HepG2 (cell line): ENCODE results near the gene ADCY6. TPM values are rescaled to one million over a fixed set of nuclear protein-coding genes. Genes with fewer than 3 reads are reported as not detected.
A peak's percentile ranks its signal among the peaks of the same experiment; 100 is the strongest.

Experiments
- HIC2 ChIP-seq: sonication (generic); formaldehyde crosslinking; IDR thresholded peaks from 2 replicates; pipeline ENCODE4 v1.9.0; 2022; ENCODE audit warnings: low read depth, missing genetic modification reagents
- IKZF5 ChIP-seq: IDR thresholded peaks from 2 replicates; pipeline ENCODE4 v1.6.1; 2018; ENCODE audit warnings: missing genetic modification reagents, mild to moderate bottlenecking, missing compliant biosample characterization
- KLF13 ChIP-seq: sonication (generic); formaldehyde crosslinking; IDR thresholded peaks from 2 replicates; pipeline ENCODE4 v1.4.0; 2020; ENCODE audit warnings: mild to moderate bottlenecking, missing genetic modification reagents
- MIER2 ChIP-seq: IDR thresholded peaks from 2 replicates; pipeline ENCODE4 v1.6.1; 2016; ENCODE audit warnings: missing biosample characterization, missing genetic modification reagents
- PAWR ChIP-seq: sonication (generic); formaldehyde crosslinking; IDR thresholded peaks from 2 replicates; pipeline ENCODE4 v1.4.0; 2020; ENCODE audit warnings: missing genetic modification reagents, mild to moderate bottlenecking, borderline replicate concordance
- PAX8 ChIP-seq: sonication (generic); formaldehyde crosslinking; IDR thresholded peaks from 2 replicates; pipeline ENCODE4 v1.8.0; 2022; ENCODE audit warnings: mild to moderate bottlenecking, missing genetic modification reagents, borderline replicate concordance
- RERE ChIP-seq: IDR thresholded peaks from 2 replicates; pipeline ENCODE4 v1.6.1; 2016; ENCODE audit warnings: low read depth, missing genetic modification reagents, missing compliant biosample characterization
- SMYD3 ChIP-seq: sonication (generic); formaldehyde crosslinking; IDR thresholded peaks from 2 replicates; pipeline ENCODE4 v1.8.1; 2023; ENCODE audit warnings: mild to moderate bottlenecking, missing genetic modification reagents
- ZNF569 ChIP-seq: sonication (generic); formaldehyde crosslinking; IDR thresholded peaks from 2 replicates; pipeline ENCODE4 v1.5.0; 2020; ENCODE audit warnings: mild to moderate bottlenecking, missing genetic modification reagents, moderate library complexity, borderline replicate concordance
- ZNF629 ChIP-seq: sonication (generic); formaldehyde crosslinking; conservative IDR thresholded peaks from 2 replicates; pipeline ENCODE4 v1.5.0; 2020; ENCODE audit warnings: missing genetic modification reagents
- ZNF749 ChIP-seq: sonication (generic); formaldehyde crosslinking; IDR thresholded peaks from 2 replicates; pipeline ENCODE4 v1.8.0; 2022; ENCODE audit warnings: mild to moderate bottlenecking, missing genetic modification reagents, moderate library complexity, borderline replicate concordance
- polyA plus RNA-seq, 8 experiments: library from polyadenylated mRNA; depleted of rRNA in 3 of 8; stranded (reverse) in 7 of 8; unstranded in 1 of 8; fragments of >200 nt; fragmentation: Illumina TruSeq in 4 of 8; extraction: Trizol in 4 of 8; gene quantifications; 2 replicates each; pipeline versions ENCODE4 v1.2.1 to v1.2.3, GENCODE V29; 2011 to 2016; ENCODE audit warnings: low read depth in 4 of 8, missing spikeins in 1 of 8, mixed read lengths in 1 of 8; ENCODE audit not compliant: insufficient read depth in 1 of 8
- total RNA-seq, 5 experiments: library from RNA; depleted of rRNA; stranded (reverse); fragments of >200 nt; fragmentation: Illumina TruSeq; extraction: Trizol; gene quantifications; 2 replicates each; pipeline ENCODE4 v1.2.3, GENCODE V29; 2016; ENCODE audit warnings: low read depth in 1 of 5
- TF ChIP-seq, protein P1 (sequence below): sonication (generic); formaldehyde crosslinking; IDR thresholded peaks from 2 replicates; pipeline ENCODE4 v1.4.0; 2020; ENCODE audit warnings: mild to moderate bottlenecking, missing genetic modification reagents
- TF ChIP-seq, protein P2 (sequence below): sonication (generic); formaldehyde crosslinking; IDR thresholded peaks from 2 replicates; pipeline ENCODE4 v1.4.0; 2020; ENCODE audit warnings: missing genetic modification reagents, mild to moderate bottlenecking, borderline replicate concordance
- TF ChIP-seq, protein P3 (sequence below): IDR thresholded peaks from 2 replicates; pipeline ENCODE4 v1.6.1; 2012; ENCODE audit warnings: low read depth, low read length, improper control_type of control experiment

Gene ADCY6
- total and polyA plus RNA-seq, 2 of the 13 experiments (the other 11 are each of a cell fraction or from before 2014, with no cell fraction given) = 10.6 to 11.8 TPM

DNA sequence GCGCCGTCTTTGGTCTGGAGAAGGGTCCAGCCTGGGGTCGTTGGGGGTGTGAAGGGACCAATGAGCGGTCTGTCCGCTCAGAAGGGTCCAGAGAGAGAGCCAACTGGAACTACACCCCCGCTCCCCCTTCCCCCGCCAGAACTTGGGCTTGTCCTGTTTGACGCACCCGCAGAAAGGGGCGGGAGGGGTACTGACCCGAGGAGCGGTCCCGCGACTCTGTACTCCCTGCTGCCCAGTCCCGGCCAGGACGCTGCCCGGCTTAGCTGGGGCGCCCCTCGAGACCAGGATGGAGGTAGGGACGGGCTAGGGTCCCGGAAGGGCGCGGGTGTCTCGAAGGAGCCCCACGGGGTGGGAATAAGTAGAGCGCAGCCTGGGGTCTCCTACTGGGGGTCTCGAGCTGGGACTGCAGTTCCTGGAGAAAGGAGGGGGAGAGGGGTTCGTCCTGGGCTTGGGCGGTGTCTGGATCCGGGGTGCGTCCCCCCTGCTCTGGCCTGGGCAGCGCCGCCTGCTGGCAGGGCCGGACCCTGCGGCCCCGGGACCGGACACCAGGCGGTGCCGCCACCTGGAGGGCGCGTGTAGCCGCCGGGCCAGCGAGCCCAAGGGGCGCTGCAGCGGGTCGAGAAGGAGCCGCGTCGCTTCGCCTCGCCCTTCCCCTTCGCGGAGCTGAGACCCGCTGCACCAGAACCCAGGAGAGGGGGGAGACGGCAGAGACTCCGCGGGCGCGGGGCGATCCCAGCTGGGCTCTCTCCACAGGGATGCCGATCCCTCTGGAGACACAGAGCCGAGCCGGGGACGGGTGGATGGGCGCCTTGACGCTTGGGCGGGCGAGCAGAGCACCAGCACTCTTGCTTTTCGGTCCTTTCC, 25.6 kb upstream of the ADCY6 start (continued):
- TF ChIP-seq RERE (CRISPR knock-in tag) (no peak; the same call in 1 of the 2 replicates), MIER2 (CRISPR knock-in tag) (no peak), ZNF749 (CRISPR knock-in tag) (no peak), SMYD3 (no peak; the same call in 1 of the 2 replicates), PAX8 (CRISPR knock-in tag) (no peak), ZNF569 (no peak), PAWR (no peak), HIC2 (CRISPR knock-in tag) (no peak), IKZF5 (peak; percentile 28; the same call in 1 of the 2 replicates), ZNF629 (CRISPR knock-in tag) (0 out of 2 replicates have a peak, but pooled peaks have one; percentile 35), KLF13 (CRISPR knock-in tag) (no peak)
- TF ChIP-seq, protein P1, sequence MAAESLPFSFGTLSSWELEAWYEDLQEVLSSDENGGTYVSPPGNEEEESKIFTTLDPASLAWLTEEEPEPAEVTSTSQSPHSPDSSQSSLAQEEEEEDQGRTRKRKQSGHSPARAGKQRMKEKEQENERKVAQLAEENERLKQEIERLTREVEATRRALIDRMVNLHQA (CRISPR knock-in tag) = no peak
- TF ChIP-seq, protein P2, sequence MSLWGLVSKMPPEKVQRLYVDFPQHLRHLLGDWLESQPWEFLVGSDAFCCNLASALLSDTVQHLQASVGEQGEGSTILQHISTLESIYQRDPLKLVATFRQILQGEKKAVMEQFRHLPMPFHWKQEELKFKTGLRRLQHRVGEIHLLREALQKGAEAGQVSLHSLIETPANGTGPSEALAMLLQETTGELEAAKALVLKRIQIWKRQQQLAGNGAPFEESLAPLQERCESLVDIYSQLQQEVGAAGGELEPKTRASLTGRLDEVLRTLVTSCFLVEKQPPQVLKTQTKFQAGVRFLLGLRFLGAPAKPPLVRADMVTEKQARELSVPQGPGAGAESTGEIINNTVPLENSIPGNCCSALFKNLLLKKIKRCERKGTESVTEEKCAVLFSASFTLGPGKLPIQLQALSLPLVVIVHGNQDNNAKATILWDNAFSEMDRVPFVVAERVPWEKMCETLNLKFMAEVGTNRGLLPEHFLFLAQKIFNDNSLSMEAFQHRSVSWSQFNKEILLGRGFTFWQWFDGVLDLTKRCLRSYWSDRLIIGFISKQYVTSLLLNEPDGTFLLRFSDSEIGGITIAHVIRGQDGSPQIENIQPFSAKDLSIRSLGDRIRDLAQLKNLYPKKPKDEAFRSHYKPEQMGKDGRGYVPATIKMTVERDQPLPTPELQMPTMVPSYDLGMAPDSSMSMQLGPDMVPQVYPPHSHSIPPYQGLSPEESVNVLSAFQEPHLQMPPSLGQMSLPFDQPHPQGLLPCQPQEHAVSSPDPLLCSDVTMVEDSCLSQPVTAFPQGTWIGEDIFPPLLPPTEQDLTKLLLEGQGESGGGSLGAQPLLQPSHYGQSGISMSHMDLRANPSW (CRISPR knock-in tag) = no peak
- TF ChIP-seq, protein P3, sequence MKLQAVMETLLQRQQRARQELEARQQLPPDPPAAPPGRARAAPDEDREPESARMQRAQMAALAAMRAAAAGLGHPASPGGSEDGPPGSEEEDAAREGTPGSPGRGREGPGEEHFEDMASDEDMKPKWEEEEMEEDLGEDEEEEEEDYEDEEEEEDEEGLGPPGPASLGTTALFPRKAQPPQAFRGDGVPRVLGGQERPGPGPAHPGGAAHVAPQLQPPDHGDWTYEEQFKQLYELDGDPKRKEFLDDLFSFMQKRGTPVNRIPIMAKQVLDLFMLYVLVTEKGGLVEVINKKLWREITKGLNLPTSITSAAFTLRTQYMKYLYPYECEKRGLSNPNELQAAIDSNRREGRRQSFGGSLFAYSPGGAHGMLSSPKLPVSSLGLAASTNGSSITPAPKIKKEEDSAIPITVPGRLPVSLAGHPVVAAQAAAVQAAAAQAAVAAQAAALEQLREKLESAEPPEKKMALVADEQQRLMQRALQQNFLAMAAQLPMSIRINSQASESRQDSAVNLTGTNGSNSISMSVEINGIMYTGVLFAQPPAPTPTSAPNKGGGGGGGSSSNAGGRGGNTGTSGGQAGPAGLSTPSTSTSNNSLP = no peak
